Breast epithelium (tissue), 3 donors: ENCODE results near the gene LGI4.

Experiments
- CTCF ChIP-seq, 3 donors: fragments of 450-650 bp; IDR thresholded peaks; one replicate each; pipeline ENCODE4 v1.5.1; 2016 to 2017; ENCODE audit warnings: antibody characterized with exemption in 3 of 3, mild to moderate bottlenecking in 3 of 3, moderate library complexity in 3 of 3
- POLR2A ChIP-seq: fragments of 450-650 bp; IDR thresholded peaks from one replicate; pipeline ENCODE4 v1.6.1; 2016; ENCODE audit warnings: antibody characterized with exemption, mild to moderate bottlenecking, moderate library complexity
- POLR2AphosphoS5 ChIP-seq, 3 donors: sonication (generic); formaldehyde crosslinking; IDR thresholded peaks; one replicate each; pipeline ENCODE4 v1.6.1; 2017; ENCODE audit warnings: antibody characterized with exemption in 3 of 3

- no peak for TF ChIP-seq CTCF (IDR thresholded peaks at IDR 0.05)
- TF ChIP-seq POLR2A, result no peak
- no peak for TF ChIP-seq POLR2AphosphoS5 (IDR thresholded peaks at IDR 0.05)
These were observed 47.5 kb downstream of the LGI4 start for GRCh38 chr19:35087393-35087792.
